ENCODE data around the gene ZBTB7A. TPM values are rescaled to one million over a fixed set of nuclear protein-coding genes. Genes with fewer than 3 reads are reported as not detected.

Gene ZBTB7A
- total RNA-seq, 1 experiment from 2014 or later, result 27.9 TPM

DNA sequence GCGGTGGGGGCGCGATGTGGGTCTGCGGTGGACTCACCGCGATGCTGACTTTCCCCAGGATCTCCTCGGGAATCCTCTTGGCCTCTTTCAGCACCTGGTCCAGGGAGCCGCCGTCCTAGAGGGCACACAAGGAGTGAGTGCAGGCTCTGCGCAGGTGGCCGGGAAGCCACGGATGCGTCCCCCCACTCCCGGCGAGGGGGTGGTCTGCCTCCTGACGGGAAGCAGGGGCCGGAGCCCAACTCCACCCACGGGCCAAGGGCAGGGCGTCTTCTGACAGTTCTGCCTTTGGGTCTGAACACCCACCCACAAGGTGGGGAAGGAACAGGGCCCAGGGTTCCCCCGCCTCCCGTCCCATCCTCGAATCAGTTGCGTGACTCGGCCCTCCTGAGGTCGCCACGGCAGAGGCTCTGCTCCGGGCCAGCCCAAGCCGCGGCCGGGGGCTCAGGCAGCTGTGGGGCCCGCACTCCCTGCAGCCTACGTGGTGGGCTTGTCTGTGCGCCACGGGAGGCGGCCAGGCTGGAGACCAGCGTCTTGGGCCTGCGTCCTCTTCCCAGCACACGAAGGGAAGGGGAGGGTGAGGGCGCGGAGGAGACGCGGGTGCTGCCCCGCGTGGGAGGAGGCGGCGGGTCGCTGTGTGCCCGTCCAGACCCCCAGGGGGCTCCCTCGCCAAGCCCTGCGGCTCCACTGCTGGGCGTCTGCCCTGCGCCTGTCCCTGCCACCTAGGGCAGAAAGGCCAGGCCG is 35.8 kb upstream of the ZBTB7A start:
- no peak for TF ChIP-seq ZNF232 (CRISPR knock-in tag; IDR thresholded peaks at IDR 0.05)
- no peak for TF ChIP-seq SMAD4 (CRISPR knock-in tag; IDR thresholded peaks at IDR 0.05)
- no peak for TF ChIP-seq ZNF532 (CRISPR knock-in tag; IDR thresholded peaks at IDR 0.05; ENCODE audit: borderline replicate concordance)
- 0 out of 2 replicates have a peak, but pooled peaks have one; percentile 25 for TF ChIP-seq TP53 (CRISPR knock-in tag; IDR thresholded peaks at IDR 0.05)
- TF ChIP-seq ERG (CRISPR knock-in tag; IDR thresholded peaks at IDR 0.05), result no peak
- H3K27ac Mint-ChIP-seq, result no peak overlapping the region
- no peaks in the 10 kb centered on the region for H3K27me3 Mint-ChIP-seq (ENCODE audit: low read depth)
- no peaks in the 10 kb centered on the region for H3K4me1 Mint-ChIP-seq
- peaks cover 49% of the 10 kb centered on the region for H3K36me3 Mint-ChIP-seq
- CTCF ChIA-PET, result no interaction called here
- POLR2A ChIA-PET, result no interaction called here
- DNase-seq (ENCODE audit: low spot score), result no peak
- no peaks in the 10 kb centered on the region for H3K9me3 Mint-ChIP-seq
- H3K4me3 Mint-ChIP-seq, result no peak overlapping the region
- ATAC-seq, result no peak

DNA sequence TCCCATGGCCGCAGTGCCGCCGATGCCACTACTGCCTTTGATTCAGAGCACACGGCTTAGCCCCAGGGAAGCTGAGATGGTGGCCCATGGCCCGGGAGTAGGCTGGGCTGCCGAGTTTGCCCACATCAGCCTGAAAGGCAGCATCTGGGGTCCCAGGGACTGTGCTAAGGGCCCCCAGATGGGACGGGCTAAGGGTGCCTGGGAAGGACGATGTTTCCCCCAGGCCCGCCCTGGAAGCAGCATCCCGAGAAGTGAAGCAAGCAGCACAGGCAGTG is 34.7 kb upstream of the ZBTB7A start:
- no peak overlapping the region for H3K27ac Mint-ChIP-seq
- no peak for ATAC-seq
- no peak overlapping the region for H3K4me3 Mint-ChIP-seq
- no peaks in the 10 kb centered on the region for H3K9me3 Mint-ChIP-seq
- TF ChIP-seq ZSCAN18 (CRISPR knock-in tag; IDR thresholded peaks at IDR 0.05), result no peak
- TF ChIP-seq ZNF317 (CRISPR knock-in tag; IDR thresholded peaks at IDR 0.05; ENCODE audit: borderline replicate concordance, low read depth), result no peak
- TF ChIP-seq AFF4 (CRISPR knock-in tag; IDR thresholded peaks at IDR 0.05; ENCODE audit: borderline replicate concordance), result no peak
- TF ChIP-seq USF2 (CRISPR knock-in tag; IDR thresholded peaks at IDR 0.05), result no peak
- no peak for TF ChIP-seq SOX15 (CRISPR knock-in tag; IDR thresholded peaks at IDR 0.05)
- TF ChIP-seq GABPB1 (CRISPR knock-in tag; IDR thresholded peaks at IDR 0.05), result no peak
- no peak for TF ChIP-seq ZBTB21 (CRISPR knock-in tag; IDR thresholded peaks at IDR 0.05; ENCODE audit: borderline replicate concordance)
- no peak for TF ChIP-seq FOXP1 (CRISPR knock-in tag; IDR thresholded peaks at IDR 0.05; ENCODE audit: borderline replicate concordance)
- TF ChIP-seq, protein P1, sequence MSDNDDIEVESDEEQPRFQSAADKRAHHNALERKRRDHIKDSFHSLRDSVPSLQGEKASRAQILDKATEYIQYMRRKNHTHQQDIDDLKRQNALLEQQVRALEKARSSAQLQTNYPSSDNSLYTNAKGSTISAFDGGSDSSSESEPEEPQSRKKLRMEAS (CRISPR knock-in tag; IDR thresholded peaks at IDR 0.05), result no peak
- no peak for TF ChIP-seq ZMAT4 (CRISPR knock-in tag; IDR thresholded peaks at IDR 0.05)
- no peak for TF ChIP-seq CREB1 (CRISPR knock-in tag; IDR thresholded peaks at IDR 0.05)
- TF ChIP-seq, protein P2, sequence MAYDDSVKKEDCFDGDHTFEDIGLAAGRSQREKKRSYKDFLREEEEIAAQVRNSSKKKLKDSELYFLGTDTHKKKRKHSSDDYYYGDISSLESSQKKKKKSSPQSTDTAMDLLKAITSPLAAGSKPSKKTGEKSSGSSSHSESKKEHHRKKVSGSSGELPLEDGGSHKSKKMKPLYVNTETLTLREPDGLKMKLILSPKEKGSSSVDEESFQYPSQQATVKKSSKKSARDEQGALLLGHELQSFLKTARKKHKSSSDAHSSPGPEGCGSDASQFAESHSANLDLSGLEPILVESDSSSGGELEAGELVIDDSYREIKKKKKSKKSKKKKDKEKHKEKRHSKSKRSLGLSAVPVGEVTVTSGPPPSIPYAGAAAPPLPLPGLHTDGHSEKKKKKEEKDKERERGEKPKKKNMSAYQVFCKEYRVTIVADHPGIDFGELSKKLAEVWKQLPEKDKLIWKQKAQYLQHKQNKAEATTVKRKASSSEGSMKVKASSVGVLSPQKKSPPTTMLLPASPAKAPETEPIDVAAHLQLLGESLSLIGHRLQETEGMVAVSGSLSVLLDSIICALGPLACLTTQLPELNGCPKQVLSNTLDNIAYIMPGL (CRISPR knock-in tag; IDR thresholded peaks at IDR 0.05), result no peak
- H3K27me3 Mint-ChIP-seq (ENCODE audit: low read depth), result no peaks in the 10 kb centered on the region
- DNase-seq (ENCODE audit: low spot score), result no peak
- H3K4me1 Mint-ChIP-seq, result no peaks in the 10 kb centered on the region
- H3K36me3 Mint-ChIP-seq, result peaks cover 45% of the 10 kb centered on the region
- ChIA-PET POLR2A (interaction anchor here (0.6 kb wide), 1 partner anchor 13 kb away, joined by 6 read pairs; no protein-coding TSS in a partner anchor), CTCF (interaction anchor here (2.7 kb wide), 1 partner anchor 38 kb away, joined by 10 read pairs; no protein-coding TSS in a partner anchor)
